Spleen (tissue), 11 donors: ENCODE data around the gene CA9. TPM values are rescaled to one million over a fixed set of nuclear protein-coding genes. Genes with fewer than 3 reads are reported as not detected.

ENCODE experiments used
- DNase-seq: peaks from one replicate; pipeline ENCODE4 v3.0.0-alpha.2; 2020
- H3K27ac ChIP-seq, 8 donors: fragments of 200-600 bp; sonication (generic) in 7 of 8; 1 replicate in 4 of 8; 2 replicates in 4 of 8; pipeline versions ENCODE4 v1.5.0 to v1.8.0; 2016 to 2021; ENCODE audit warnings: inconsistent platforms in 4 of 8, mild to moderate bottlenecking in 4 of 8, moderate library complexity in 1 of 8
- H3K27me3 ChIP-seq, 7 donors: fragments of 200-600 bp; sonication (generic) in 6 of 7; replicated peaks in 1 of 7; 1 replicate in 4 of 7; 2 replicates in 3 of 7; pipeline versions ENCODE4 v1.5.0 to v1.8.0; 2016 to 2021; ENCODE audit warnings: inconsistent platforms in 3 of 7, mild to moderate bottlenecking in 1 of 7
- H3K36me3 ChIP-seq, 6 donors: fragments of 200-600 bp; sonication (generic) in 5 of 6; 1 replicate in 4 of 6; 2 replicates in 2 of 6; pipeline versions ENCODE4 v1.5.0 to v1.8.0; 2016 to 2021; ENCODE audit warnings: inconsistent platforms in 2 of 6
- H3K4me1 ChIP-seq, 6 donors: fragments of 200-600 bp; sonication (generic) in 5 of 6; 1 replicate in 3 of 6; 2 replicates in 3 of 6; pipeline versions ENCODE4 v1.5.0 to v1.8.0; 2016 to 2021; ENCODE audit warnings: inconsistent platforms in 3 of 6
- H3K4me3 ChIP-seq, 8 donors: fragments of 200-600 bp; sonication (generic) in 7 of 8; 1 replicate in 4 of 8; 2 replicates in 4 of 8; pipeline versions ENCODE4 v1.5.0 to v1.8.0; 2016 to 2021; ENCODE audit warnings: inconsistent platforms in 4 of 8, mild to moderate bottlenecking in 4 of 8, moderate library complexity in 2 of 8
- H3K9me3 ChIP-seq, 8 donors: fragments of 200-600 bp; sonication (generic) in 7 of 8; 1 replicate in 4 of 8; 2 replicates in 4 of 8; pipeline versions ENCODE4 v1.5.0 to v1.8.0; 2016 to 2021; ENCODE audit warnings: inconsistent platforms in 4 of 8
- POLR2A ChIP-seq, 3 donors: fragments of 450-650 bp; IDR thresholded peaks; one replicate each; pipeline ENCODE4 v1.5.1; 2017; ENCODE audit warnings: antibody characterized with exemption in 3 of 3, mild to moderate bottlenecking in 1 of 3
- POLR2AphosphoS5 ChIP-seq, 3 donors: sonication (generic); formaldehyde crosslinking; IDR thresholded peaks; one replicate each; pipeline ENCODE4 v1.5.1; 2017; ENCODE audit warnings: antibody characterized with exemption in 3 of 3
- WGBS, 5 donors: extraction: QIAGEN DNeasy Blood & Tissue Kit in 3 of 5; methylation state at CpG; one replicate each; pipeline versions ENCODE4 v1.1.5 to v1.1.7; 2013 to 2018; 5-methylcytosine and 5-hydroxymethylcytosine counted together
- intact Hi-C: fragments of 100-400 bp; cut with DNase I; formaldehyde crosslinking; loops from one replicate; pipeline ENCODE4 v1.15.0; 2023; ENCODE audit warnings: low total_unique reads
- polyA plus RNA-seq, 3 donors: library from polyadenylated mRNA; stranded (reverse); fragments of 200-250 nt; gene quantifications; one replicate each; pipeline ENCODE4 v1.2.1, GENCODE V29; 2013
- total RNA-seq, 7 donors: library from RNA; depleted of rRNA in 3 of 7; stranded (reverse); fragments of >200 nt in 3 of 7; fragmentation: NEBNext Ultra II Directional in 4 of 7; extraction: Animal tissue kit (Norgen Biotek cat#: 25700) in 4 of 7; gene quantifications; one replicate each; pipeline versions ENCODE4 v1.1.0 to v1.2.1, GENCODE V29; 2016 to 2021
- TF ChIP-seq, protein P1 (sequence below), 11 experiments: fragments of 200-600 bp in 7 of 11; fragments of 450-650 bp in 4 of 11; sonication (generic) in 4 of 11; IDR thresholded peaks in 8 of 11; conservative IDR thresholded peaks in 3 of 11; 1 replicate in 7 of 11; 2 replicates in 4 of 11; pipeline versions ENCODE4 v1.4.0 to v1.8.0; 2016 to 2021; ENCODE audit warnings: antibody characterized with exemption in 11 of 11, inconsistent platforms in 4 of 11, mild to moderate bottlenecking in 1 of 11
- donor health status: healthy with polysubstance abuse.
- donor health status: DM: no; HTN: no; CAD: no; lungs with moderate emphysema.
- donor health status: DM: no; HTN: no; CAD: no.
- donor health status: Bipolar disorder and iron deficiency.
- donor health status: healthy.
- donor health status: DM: no; HTN: no; CAD: no.
- donor health status: DM: yes; HTN: yes; CAD: no.

Gene CA9
- total and polyA plus RNA-seq, 10 donors = 0.26 to 0.30 TPM; not detected in 8

- 56 to 95% (median 90%) methylated on average over 1 to 2 of the region's 2 CpGs for WGBS, 5 donors
- intact Hi-C loops = no loop called here
- TF ChIP-seq, protein P1, sequence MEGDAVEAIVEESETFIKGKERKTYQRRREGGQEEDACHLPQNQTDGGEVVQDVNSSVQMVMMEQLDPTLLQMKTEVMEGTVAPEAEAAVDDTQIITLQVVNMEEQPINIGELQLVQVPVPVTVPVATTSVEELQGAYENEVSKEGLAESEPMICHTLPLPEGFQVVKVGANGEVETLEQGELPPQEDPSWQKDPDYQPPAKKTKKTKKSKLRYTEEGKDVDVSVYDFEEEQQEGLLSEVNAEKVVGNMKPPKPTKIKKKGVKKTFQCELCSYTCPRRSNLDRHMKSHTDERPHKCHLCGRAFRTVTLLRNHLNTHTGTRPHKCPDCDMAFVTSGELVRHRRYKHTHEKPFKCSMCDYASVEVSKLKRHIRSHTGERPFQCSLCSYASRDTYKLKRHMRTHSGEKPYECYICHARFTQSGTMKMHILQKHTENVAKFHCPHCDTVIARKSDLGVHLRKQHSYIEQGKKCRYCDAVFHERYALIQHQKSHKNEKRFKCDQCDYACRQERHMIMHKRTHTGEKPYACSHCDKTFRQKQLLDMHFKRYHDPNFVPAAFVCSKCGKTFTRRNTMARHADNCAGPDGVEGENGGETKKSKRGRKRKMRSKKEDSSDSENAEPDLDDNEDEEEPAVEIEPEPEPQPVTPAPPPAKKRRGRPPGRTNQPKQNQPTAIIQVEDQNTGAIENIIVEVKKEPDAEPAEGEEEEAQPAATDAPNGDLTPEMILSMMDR (IDR thresholded peaks at IDR 0.05 in 8 of 11, conservative IDR thresholded peaks at IDR 0.05 in 3 of 11) = no peak
- no peak for TF ChIP-seq POLR2AphosphoS5 (IDR thresholded peaks at IDR 0.05)
- TF ChIP-seq POLR2A (IDR thresholded peaks at IDR 0.05) = no peak
- Histone ChIP-seq H3K4me3 (peak overlapping the region in 5 of 8 donors; percentile 13 to 83 (median 71)), H3K27me3 (peaks cover 0 to 7% (median 0%) of the 10 kb centered on the region in 7 donors), H3K27ac (peak overlapping the region in 3 of 8 donors; percentile 84 to 90 (median 88)), H3K4me1 (peaks cover 0 to 64% (median 22%) of the 10 kb centered on the region in 6 donors), H3K36me3 (peaks cover 0 to 25% (median 4%) of the 10 kb centered on the region in 6 donors), H3K9me3 (no peaks in the 10 kb centered on the region)
- DNase-seq = no peak
These were observed 14.3 kb downstream of the CA9 start for GRCh38 chr9:35687972-35688557.

DNA sequence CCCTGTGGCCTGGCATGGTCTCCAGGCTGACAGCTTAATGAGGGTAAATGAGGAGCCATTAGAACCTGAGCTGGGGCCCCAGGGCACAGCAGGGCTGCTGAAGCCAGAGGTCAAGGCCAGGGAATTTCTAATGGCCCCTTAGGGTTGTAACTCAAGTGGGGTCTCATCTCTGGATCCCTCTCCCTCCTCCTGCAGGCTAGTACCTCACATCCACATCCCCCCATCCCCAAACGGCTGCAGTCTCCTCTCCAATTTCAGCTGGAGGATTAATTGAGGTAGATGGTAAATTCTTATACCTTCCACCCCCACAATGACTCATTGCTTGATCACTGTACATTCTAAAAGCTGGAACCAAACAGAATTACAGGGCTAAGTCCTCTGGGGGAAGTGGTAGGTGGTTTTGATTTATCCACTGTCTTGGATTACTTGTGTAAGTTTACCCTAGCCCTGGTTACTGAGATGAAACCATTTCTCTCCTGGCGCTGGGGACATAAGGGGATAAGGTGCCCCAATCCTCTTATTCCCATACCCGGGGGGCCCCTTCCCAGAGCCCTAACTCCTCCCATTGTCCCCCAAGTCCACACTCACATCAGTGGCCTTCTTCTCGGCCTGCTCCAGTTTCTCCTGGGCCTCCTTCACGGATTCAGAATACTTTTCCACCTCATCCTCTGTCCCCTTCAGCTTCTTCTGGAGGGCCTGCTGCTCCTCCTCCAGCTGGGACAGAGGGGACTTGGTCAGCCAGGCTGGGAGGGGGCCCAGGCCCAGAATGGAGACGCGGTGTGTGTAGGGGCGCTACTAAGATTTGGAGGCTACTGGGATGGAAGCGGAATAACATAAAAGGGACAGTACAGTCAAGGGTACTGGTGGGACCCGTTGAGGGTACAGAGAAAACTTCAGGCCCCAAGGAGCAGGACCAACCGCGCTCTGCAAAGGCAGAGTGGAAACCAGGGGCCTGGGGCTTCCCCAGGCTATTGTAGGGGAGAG, 15.1 kb downstream of the CA9 start:
- 71 to 88% (median 82%) methylated on average over 12 of the region's 12 CpGs for WGBS, 5 donors
- Histone ChIP-seq H3K27me3 (peaks cover 0 to 7% (median 0%) of the 10 kb centered on the region in 7 donors), H3K9me3 (no peaks in the 10 kb centered on the region), H3K4me3 (peak overlapping the region; percentile 12 to 83 (median 69)), H3K27ac (peak overlapping the region in 7 of 8 donors; percentile 41 to 90 (median 86)), H3K36me3 (peaks cover 0 to 17% (median 4%) of the 10 kb centered on the region in 6 donors), H3K4me1 (peaks cover 0 to 64% (median 22%) of the 10 kb centered on the region in 6 donors)
- intact Hi-C loops = no loop called here
- no peak for DNase-seq
- TF ChIP-seq, protein P1 (IDR thresholded peaks at IDR 0.05 in 8 of 11, conservative IDR thresholded peaks at IDR 0.05 in 3 of 11) = no peak
- TF ChIP-seq POLR2AphosphoS5 (IDR thresholded peaks at IDR 0.05) (no peak), POLR2A (IDR thresholded peaks at IDR 0.05) (no peak)

- WGBS, 5 donors = 27 to 74% (median 37%) methylated on average over 35 to 61 of the region's 61 CpGs
- H3K4me3 ChIP-seq = peak within 1 kb of the TSS; percentile 55 to 83 (median 69)
- no peaks in the 10 kb centered on the region for H3K9me3 ChIP-seq
- TF ChIP-seq POLR2A (IDR thresholded peaks at IDR 0.05) (no peak), POLR2AphosphoS5 (IDR thresholded peaks at IDR 0.05) (peak; percentile 65 to 86 (median 78))
- TF ChIP-seq, protein P1 (IDR thresholded peaks at IDR 0.05 in 8 of 11, conservative IDR thresholded peaks at IDR 0.05 in 3 of 11) = no peak
- peaks cover 0 to 9% (median 3%) of the 10 kb centered on the region in 6 donors for H3K36me3 ChIP-seq
- H3K4me1 ChIP-seq = peaks cover 0 to 64% (median 22%) of the 10 kb centered on the region in 6 donors
- H3K27me3 ChIP-seq = peaks cover 0 to 7% (median 0%) of the 10 kb centered on the region in 7 donors
- intact Hi-C loops = no loop called here
- peak within 1 kb of the TSS; percentile 48 to 90 (median 86) for H3K27ac ChIP-seq
- DNase-seq = no peak
These were observed 16.0 kb downstream of the CA9 start, which contains the start of gene TPM2 for GRCh38 chr9:35689542-35690293. Gene TPM2 (minus strand): TSS chr9:35689925. CDS start chr9:35689817, 108 bp downstream.
